GM12872 (cell line): Measurements from ENCODE around the gene LST1.

ENCODE experiments used
- CTCF ChIP-seq: IDR thresholded peaks from 3 replicates; pipeline ENCODE4 v1.5.1; 2011; ENCODE audit warnings: low read depth, mild to moderate bottlenecking, low read length, moderate library complexity; ENCODE audit not compliant: insufficient read depth

Gene LST1

DNA sequence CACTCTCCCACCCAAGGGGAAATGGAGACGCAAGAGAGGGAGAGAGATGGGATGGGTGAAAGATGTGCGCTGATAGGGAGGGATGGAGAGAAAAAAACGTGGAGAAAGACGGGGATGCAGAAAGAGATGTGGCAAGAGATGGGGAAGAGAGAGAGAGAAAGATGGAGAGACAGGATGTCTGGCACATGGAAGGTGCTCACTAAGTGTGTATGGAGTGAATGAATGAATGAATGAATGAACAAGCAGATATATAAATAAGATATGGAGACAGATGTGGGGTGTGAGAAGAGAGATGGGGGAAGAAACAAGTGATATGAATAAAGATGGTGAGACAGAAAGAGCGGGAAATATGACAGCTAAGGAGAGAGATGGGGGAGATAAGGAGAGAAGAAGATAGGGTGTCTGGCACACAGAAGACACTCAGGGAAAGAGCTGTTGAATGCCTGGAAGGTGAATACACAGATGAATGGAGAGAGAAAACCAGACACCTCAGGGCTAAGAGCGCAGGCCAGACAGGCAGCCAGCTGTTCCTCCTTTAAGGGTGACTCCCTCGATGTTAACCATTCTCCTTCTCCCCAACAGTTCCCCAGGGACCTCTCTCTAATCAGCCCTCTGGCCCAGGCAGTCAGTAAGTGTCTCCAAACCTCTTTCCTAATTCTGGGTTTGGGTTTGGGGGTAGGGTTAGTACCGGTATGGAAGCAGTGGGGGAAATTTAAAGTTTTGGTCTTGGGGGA is 10.0 kb upstream of the LST1 start:
- no peak for TF ChIP-seq CTCF

GRCh38 chr6:31576897-31577578 is 9.0 kb upstream of the LST1 start:
- no peak for TF ChIP-seq CTCF

- TF ChIP-seq CTCF: no peak
Measured at GRCh38 chr6:31577579-31577966, 8.5 kb upstream of the LST1 start.

GRCh38 chr6:31578184-31579118 is 7.6 kb upstream of the LST1 start:
- TF ChIP-seq CTCF: no peak

GRCh38 chr6:31579119-31579505 is 7.0 kb upstream of the LST1 start:
- TF ChIP-seq CTCF: no peak

- no peak for TF ChIP-seq CTCF
Measured at GRCh38 chr6:31579546-31580437, 6.3 kb upstream of the LST1 start.
